ENCODE data around the gene MALRD1. TPM values are rescaled to one million over a fixed set of nuclear protein-coding genes. Genes with fewer than 3 reads are reported as not detected.

MALRD1 gene
- total RNA-seq, 4 donors from 2014 or later: 58.6 to 357 (median 249) TPM

- no peaks in the 10 kb centered on the region for H3K36me3 ChIP-seq
- TF ChIP-seq CTCF (IDR thresholded peaks at IDR 0.05): no peak
- TF ChIP-seq POLR2A (IDR thresholded peaks at IDR 0.05): no peak
- peak overlapping the region in 1 of 4 donors; percentile 26 for H3K27ac ChIP-seq
- no peak for DNase-seq
- no peaks in the 10 kb centered on the region for H3K9me3 ChIP-seq
- H3K4me1 ChIP-seq: no peaks in the 10 kb centered on the region
- H3K4me3 ChIP-seq: no peak overlapping the region
- H3K27me3 ChIP-seq: no peaks in the 10 kb centered on the region
These were observed 15.4 kb downstream of the MALRD1 start for GRCh38 chr10:19063986-19064385.

GRCh38 chr10:19071946-19072345 lies 23.3 kb downstream of the MALRD1 start:
- Histone ChIP-seq H3K27ac (no peak overlapping the region), H3K9me3 (no peaks in the 10 kb centered on the region), H3K4me1 (no peaks in the 10 kb centered on the region), H3K36me3 (peaks cover 0 to 4% (median 0%) of the 10 kb centered on the region in 3 donors), H3K27me3 (no peaks in the 10 kb centered on the region), H3K4me3 (no peak overlapping the region)
- no peak for TF ChIP-seq CTCF (IDR thresholded peaks at IDR 0.05)
- DNase-seq: no peak

GRCh38 chr10:19077276-19077675 lies 28.7 kb downstream of the MALRD1 start:
- no peak overlapping the region for H3K4me3 ChIP-seq
- DNase-seq: no peak
- H3K27ac ChIP-seq: no peak overlapping the region
- no peaks in the 10 kb centered on the region for H3K36me3 ChIP-seq
- no peaks in the 10 kb centered on the region for H3K27me3 ChIP-seq
- TF ChIP-seq POLR2A (IDR thresholded peaks at IDR 0.05) (no peak), CTCF (IDR thresholded peaks at IDR 0.05) (no peak)
- H3K4me1 ChIP-seq: no peaks in the 10 kb centered on the region
- H3K9me3 ChIP-seq: no peaks in the 10 kb centered on the region

- Histone ChIP-seq H3K27ac (no peak overlapping the region), H3K9me3 (no peaks in the 10 kb centered on the region), H3K4me1 (no peaks in the 10 kb centered on the region), H3K27me3 (no peaks in the 10 kb centered on the region), H3K36me3 (no peaks in the 10 kb centered on the region), H3K4me3 (no peak overlapping the region)
- no peak for TF ChIP-seq CTCF (IDR thresholded peaks at IDR 0.05)
- no peak for TF ChIP-seq POLR2A (IDR thresholded peaks at IDR 0.05)
- no peak for DNase-seq
These were observed 48.0 kb downstream of the MALRD1 start for GRCh38 chr10:19096501-19097073.

- H3K27ac ChIP-seq: no peak overlapping the region
- H3K27me3 ChIP-seq: no peaks in the 10 kb centered on the region
- H3K36me3 ChIP-seq: no peaks in the 10 kb centered on the region
- H3K4me1 ChIP-seq: no peaks in the 10 kb centered on the region
- no peaks in the 10 kb centered on the region for H3K9me3 ChIP-seq
- TF ChIP-seq POLR2A (IDR thresholded peaks at IDR 0.05) (no peak), CTCF (IDR thresholded peaks at IDR 0.05) (no peak)
- H3K4me3 ChIP-seq: no peak overlapping the region
- no peak for DNase-seq
These were observed 48.5 kb downstream of the MALRD1 start for GRCh38 chr10:19097151-19097550.

- H3K27ac ChIP-seq: no peak overlapping the region
- H3K4me3 ChIP-seq: no peak overlapping the region
- DNase-seq: no peak
- no peaks in the 10 kb centered on the region for H3K4me1 ChIP-seq
- TF ChIP-seq CTCF (IDR thresholded peaks at IDR 0.05) (no peak), POLR2A (IDR thresholded peaks at IDR 0.05) (no peak)
- H3K36me3 ChIP-seq: peaks cover 0 to 4% (median 0%) of the 10 kb centered on the region in 3 donors
- no peaks in the 10 kb centered on the region for H3K9me3 ChIP-seq
- no peaks in the 10 kb centered on the region for H3K27me3 ChIP-seq
These were observed 50.2 kb downstream of the MALRD1 start for GRCh38 chr10:19098803-19099202.

Measured in Peyer's patch (tissue), 4 donors.